HG02970 (cell line): ENCODE data around the gene CKMT1A.
A peak's percentile ranks its signal among the peaks of the same experiment; 100 is the strongest.
"Not testable (repeated sequence)": the region's sequence is repeated elsewhere in the genome, so short reads cannot be mapped to it uniquely, and the experiment has no call there.

Experiments
- ATAC-seq: cut with Tn5 transposase; IDR thresholded peaks from one replicate; pipeline ENCODE4 v1.9.1; 2021; ENCODE audit warnings: mild to moderate bottlenecking, moderate library complexity, moderate number of reproducible peaks; ENCODE audit not compliant: unreplicated experiment, low FRiP score

Gene CKMT1A

DNA sequence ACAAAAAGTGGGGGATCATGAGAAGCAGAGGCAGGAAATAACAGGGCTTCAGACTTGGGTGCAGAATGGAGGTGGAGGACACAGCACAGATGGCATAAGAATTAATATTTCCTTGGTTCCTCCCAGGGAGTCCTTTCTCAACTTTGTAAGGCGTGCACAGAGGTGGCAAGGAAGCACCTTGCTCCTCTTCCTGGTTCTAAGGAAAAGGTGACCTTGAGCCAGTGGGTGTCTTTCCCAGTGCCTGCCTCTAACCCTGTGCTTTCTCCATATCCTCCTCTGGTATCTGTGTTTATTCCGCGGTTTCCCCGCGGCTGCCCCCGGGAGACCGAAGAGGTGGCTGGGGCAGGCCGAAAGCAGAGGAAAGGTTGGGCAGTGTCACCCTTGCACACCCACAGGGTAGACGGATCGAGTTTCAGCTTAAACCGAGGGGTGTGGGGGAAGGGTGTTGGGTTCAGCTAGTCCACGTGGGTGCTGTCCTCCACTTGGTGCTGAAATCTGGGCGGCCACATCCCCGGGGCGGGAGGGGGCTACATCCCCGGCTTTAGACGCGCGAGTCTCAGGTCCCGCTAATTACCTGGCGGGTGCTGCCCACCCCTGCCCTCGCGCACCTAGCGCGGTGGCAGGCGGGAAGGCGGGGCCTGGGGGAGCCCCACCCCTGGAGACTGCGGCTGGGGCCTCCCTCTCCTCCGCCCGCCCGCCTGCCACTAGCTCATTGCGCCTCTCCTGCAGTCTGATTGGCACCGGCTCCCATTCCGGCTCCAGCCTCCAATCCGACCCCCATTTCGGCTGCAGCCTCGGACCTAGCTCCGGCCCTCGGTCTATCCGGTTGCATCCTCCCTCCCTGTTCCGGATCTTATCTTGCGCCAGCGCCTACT lies at the start of gene CKMT1A:
Gene CKMT1A (plus strand): TSS at position 712 of the 875 bp plus-strand sequence. CDS start 192 bp downstream, outside the sequence.
- ATAC-seq = not testable (repeated sequence)

DNA sequence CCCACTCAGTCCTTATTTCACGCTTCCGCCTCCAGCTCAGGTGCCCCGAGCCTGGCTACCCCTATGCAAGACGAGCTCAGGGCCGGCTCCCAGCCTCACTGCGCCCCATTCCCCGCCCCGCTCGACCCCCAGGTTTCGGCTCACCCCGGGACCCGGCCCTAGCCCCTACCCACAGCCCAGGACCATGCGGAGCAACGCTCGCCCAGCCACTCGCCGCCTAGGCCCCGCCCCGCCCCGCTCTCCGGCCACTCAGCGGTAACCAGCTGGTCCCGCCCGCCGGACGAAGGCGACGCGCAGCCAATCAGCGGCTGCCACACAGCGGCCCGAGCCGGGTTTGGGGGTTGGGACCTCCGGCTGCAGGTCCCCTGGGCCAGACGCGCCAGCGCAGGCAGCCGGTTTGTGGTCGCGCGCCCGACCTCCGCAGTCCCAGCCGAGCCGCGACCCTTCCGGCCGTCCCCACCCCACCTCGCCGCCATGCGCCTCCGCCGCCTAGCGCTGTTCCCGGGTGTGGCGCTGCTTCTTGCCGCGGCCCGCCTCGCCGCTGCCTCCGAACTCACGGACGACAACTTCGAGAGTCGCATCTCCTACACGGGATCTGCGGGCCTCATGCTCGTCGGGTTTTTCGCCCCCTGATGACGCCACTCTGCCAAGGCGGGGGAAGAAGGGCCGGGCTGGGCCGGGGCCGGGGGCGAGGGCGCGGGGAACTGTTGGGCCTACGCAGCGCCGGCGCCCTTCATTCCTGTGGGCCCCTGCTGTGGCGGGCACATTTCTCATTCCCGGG lies 44.8 kb upstream of the CKMT1A start, which contains the start of gene CATSPER2:
Gene CATSPER2 (minus strand): TSS at position 196 of the 781 bp plus-strand sequence. CDS start 783 bp downstream, outside the sequence.
- no peak for ATAC-seq

DNA sequence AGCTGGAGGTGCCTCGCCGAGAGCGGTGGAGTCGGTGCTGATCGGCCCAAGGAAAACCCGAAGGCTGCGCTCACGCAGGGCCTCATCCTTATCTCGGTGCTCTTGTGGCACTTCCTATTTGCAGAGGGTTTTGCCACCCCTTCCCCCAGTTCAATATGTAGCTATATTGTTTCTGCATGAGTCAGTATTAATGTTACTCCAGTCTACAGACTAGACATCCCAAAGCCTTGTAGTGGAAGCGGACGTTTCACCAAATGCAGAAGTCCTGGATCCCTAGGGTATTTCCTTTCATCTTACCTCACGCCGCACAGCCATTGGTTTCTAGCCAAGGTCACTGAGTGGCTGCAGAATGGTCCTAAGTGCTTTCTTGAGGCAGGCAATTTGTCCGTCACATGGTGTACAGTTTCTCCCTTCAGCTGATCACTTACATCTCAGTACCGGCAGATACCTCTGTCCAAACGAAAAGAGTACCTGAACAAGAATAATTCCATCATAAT lies 44.2 kb upstream of the CKMT1A start:
- not testable (repeated sequence) for ATAC-seq

DNA sequence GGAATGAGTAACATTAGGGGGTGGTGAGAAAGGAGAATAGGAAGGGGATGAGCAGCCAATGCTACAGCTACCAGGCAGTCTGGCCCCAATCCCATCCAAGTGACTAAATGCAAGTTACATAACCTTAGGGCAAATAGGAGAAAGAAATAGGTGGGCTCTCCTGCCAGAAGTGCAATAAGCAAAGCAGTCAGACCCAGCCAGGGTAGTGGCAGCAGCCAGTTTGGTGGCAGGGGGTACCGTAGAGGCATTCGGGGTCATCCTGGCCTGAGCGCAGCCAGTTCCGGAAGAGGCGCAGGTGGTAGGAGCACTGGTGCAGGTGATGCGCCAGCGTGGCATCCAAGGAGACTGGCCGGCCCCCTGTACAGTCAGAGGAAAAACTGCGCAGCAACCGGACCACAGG lies 33.9 kb upstream of the CKMT1A start:
- not testable (repeated sequence) for ATAC-seq

DNA sequence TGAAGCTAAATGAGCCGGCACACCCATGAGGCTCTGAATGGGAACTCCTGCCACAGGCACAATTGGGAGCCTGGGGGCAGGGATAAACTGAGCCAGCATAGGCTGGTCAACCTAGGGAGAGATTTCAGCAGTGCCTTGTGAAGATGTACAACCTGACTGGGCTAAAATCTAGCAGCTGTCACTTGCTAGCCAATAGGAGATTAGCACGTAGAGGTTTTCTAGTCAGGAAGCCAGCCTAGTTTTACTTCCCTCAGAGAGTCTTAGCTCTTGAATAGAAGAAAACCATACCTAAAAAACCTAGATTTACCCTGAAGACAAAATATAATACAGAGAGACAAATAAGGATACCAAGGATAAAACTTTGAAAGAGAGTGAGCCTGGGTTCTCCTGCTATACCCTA lies 31.4 kb upstream of the CKMT1A start:
- ATAC-seq = not testable (repeated sequence)

DNA sequence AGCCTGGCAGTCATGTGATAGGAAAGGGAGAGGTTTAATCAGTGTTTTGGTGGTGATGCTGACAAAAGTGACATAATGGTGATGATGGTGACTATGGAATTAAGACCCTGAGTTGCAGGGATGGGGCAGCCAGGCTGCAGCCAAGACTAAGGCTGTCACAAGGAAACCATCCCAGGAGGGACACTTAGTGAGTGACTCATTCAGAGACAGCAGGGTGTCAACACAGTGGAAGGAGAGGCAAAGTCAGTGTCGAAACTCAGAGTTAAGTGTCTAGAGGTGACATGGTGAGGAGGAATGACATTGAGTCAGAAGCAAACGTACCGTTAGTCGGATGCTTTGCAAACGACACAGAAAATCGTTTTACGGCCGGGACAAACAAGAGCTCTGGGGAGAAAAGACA lies 30.3 kb upstream of the CKMT1A start:
- not testable (repeated sequence) for ATAC-seq

DNA sequence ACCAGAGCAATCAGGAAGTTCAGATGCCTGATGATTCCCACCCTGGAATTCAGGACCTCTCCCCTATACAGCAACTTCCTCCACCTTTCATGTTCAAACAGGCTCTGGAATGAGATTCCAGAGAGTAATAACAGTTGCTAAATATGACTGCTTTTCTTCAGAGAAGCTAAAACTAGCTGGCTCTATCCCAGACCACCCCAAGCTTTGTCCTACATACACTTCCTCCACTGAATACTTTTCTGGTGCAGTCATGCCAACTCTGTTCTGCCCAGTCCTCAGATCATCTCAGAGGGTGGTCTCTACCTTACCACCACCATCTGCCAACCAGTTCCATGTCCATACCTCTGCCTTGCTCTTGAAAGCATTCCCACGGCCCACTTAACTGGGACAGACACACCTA lies 27.5 kb upstream of the CKMT1A start:
- ATAC-seq = not testable (repeated sequence)

DNA sequence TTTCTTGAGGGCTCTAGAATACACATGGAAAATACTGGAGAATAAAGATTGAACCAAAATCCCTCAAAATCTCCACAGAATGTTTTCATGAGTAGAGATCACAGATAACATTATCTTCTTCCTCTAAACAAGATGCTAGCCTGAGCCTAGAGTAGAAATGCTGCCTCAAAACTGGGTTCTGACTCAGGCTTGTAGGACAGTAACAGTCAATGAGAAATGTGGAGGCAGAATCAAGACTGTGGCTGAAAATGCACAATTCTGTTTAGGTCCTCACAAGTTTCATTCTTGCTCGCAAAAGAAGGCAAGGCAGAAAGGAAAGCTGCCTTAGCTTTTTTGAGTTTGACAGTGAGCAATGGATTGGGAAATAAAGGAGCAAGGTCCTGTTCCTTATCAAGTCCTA lies 19.5 kb upstream of the CKMT1A start:
- ATAC-seq = not testable (repeated sequence)

DNA sequence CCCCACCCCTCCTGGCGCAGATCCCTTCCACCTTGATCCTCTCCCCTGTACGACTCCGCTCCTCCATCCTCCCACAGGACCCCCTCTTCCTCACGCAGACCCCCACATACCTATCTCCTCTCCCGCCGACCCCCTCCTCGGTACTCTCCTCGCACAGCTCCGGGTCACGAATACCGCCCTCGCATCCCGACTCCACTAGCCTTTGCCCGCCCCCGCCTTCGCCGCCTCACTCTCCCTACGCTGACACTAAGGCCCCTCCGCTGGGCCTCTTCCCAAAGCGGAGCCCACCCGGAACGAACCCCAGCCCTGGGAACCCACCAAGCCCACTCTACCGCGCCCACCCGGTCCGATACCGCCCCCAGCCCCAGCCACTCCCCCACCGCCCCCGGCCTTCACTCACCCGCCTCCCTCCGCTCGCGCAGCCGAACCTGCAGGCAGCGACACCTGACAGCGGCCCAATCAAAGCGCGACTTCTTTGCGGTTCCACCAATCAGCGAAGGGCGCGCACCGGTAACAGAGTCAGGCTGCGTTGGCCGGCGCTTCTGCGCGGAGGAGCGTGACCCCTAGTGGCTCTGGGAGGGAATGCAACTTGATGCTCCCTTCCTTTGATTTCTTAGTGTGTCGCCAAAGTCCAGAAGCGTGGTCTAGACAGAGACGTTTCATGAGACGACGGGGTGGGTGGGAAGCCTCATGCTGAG lies 3.9 kb upstream of the CKMT1A start:
- ATAC-seq = peak; percentile 93

DNA sequence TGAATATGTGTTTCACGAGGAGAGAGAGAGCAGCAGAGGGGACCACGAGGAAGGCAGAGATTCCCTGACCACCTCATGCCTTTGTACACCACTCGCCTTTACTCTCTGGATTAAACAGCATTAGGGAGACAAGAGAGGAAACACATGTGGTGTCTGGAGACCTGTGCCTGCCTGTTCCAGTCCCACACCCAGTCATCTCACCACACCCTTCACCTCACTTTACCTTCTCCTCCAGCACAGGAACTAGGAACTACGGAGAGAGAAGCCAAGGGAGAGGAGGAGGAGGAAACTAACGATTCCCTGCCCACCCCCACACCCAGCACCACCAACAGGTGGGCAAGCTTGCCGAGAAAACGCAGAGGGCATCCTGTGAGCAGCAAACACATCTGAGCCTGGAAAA lies 980 bp upstream of the CKMT1A start:
- ATAC-seq = not testable (repeated sequence)

DNA sequence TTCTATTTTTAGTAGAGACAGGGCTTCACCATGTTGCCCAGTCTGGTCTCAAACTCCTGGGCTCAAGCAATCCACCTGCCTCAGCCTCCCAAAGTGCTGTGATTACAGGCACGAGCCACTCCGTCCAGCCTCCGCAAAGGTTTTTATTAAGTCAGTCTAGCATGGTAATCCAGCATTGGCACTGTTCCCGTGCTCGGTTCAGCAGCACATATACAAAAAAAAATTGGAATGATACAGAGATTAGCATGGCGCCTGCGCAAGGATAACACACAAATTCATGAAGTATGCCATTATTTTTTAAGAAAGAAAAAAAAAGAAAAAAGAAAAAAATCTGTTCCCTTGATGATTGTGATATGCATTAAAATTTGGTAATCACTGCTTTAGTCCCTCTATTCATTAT lies 8.5 kb downstream of the CKMT1A start:
- no peak for ATAC-seq

DNA sequence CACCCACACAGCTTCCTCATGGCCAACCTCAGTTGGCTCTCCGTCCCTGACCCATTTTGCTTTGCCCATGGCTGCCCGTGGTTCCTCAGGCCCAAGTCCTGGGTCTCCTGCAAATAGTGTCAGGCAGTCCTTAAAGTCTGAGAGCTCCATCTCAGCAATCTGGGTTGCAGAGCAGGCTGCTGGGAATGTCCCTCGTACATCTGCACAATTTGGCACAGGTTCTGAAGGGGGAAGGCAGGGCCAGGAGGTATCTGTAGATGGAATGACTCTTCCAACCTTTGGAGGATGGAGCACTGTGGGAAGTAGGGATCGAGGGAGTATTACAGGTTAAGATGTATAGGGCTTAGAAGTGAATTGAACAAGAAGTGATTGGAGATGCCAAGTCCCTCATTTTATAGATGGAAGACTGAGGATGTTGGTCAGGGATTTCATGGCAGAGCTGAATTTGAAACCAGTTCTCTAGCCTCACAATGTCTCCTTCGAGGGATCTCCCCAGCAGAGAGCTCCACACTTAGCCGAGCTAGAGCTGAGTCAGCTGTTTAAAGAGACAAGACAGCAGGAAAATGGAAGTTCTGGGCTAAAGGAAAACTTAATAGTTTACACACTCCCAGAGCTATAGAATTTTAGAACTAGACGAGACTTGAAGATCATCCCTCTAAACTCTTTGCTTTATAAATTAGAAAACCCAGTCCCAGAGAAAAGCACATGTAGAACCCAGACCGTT lies 9.2 kb downstream of the CKMT1A start:
- ATAC-seq = no peak

DNA sequence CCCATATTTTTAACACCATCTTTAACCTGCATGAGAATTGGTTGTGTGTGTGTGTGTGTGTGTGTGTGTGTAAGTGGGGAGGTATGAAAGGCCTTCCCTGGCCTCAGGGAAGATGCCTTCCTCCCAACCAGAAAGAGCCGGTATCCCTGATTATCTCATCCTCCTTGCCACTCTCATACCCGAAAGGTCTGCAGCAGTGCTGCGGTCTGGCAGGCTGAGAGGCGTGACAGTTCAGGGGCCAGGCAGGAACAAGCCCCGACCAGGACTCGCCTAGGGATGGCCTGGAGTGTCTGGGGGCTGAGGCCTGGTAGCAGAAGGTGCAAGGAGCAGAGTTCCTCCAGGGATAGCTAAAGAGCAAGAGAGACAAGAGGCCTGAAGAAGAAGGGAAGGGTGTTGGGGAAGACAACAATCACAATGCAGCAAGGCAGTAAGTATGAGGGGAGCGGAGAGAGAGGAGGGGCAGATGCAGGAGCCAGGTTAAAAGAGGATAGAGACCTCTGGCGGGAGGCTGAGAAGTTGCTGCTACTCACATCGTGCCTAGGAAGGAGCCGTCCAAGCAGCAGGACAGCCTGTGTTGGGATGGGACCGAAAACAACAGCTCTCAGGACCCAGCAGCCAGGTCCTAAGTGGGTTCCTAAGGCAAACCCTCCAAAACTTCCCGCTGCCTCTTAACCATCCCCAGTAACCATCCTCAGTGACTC lies 16.9 kb downstream of the CKMT1A start:
- ATAC-seq = not testable (repeated sequence)

DNA sequence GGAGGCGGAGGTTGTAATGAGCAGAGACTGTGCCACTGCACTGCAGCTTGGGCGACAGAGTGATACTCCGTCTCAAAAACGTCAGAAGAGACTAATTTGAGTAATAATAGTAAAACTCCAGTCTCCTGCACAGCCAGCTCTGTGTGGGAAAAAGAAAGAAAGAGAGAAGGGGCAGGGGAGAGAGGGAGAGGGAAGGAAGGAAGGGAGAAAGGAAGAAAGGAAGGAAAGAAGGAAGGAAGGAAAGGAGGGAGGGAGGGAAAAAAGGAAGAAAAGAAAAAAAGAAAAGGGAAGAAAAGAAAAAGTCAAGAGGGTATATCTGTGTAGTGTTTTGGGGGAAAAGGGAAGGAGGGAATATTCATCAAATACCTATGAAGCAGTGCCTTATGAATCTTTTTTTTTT lies 29.5 kb downstream of the CKMT1A start:
- ATAC-seq = no peak

DNA sequence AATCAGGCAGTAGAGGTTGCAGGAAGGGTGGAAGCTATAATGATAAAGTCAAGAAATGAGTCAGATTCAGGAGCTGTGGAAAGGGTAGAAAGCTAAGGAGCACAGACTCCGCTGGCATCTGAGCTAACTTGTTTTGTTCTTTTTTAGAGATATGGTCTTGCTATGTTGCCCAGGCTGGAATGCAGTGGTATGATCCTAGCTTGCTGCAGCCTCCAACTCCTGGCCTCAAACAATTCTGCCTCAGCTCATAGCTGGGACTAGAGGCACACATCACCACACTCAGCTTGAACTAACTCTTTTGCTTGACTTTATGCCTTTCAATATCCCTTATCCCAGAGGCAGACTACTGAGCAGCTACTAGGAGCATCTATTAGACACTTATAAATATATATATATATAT lies 32.6 kb downstream of the CKMT1A start:
- ATAC-seq = not testable (repeated sequence)

DNA sequence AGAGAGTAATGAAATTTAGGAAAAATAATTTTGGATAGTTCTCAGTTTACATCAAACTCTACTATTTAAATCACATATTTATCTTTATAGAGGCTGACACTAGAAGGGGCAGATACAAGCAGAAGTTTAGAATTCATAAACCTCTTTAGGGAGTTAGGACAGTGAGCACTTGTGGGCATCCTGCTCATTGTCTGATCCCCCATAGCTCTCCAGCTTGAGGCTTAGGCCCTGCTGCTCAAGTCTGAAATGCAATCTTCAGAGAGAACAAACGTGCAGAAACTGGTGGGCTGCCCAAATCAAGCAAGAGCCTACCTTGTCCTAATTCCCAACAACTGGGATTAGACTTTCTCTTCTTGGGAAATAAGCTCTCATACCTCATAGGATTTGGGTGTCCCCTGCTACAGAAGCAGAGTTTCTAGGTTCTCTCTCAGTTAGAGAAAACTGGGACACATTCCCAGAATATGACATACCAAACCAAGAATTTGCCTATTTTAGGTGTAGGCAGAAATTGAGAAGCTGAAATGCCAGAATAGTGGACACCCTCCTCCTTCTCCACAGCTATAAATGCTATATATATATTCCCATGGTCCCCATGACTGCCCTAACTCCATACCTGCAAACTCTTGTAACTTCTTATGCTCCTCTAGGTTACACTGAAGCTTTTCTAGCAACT lies 34.5 kb downstream of the CKMT1A start:
- not testable (repeated sequence) for ATAC-seq

DNA sequence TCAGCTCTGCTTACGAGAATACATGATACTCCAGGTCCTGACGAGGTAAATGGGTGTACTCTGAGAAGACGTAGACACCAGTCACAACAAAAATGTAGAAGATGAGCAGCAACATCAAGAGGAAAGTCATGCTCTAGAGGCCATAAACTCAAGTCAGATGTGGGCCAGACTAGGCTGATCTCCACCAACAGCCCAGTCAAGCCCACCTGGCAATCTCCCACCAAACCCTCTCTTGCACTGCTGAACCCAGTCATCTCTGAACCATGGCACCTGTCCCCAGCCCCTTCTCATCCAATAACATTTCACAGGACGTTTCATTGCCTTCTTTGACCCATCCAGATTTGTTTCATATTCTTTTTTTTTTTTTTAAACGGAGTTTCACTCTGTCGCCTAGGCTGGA lies 41.8 kb downstream of the CKMT1A start:
- ATAC-seq = no peak

DNA sequence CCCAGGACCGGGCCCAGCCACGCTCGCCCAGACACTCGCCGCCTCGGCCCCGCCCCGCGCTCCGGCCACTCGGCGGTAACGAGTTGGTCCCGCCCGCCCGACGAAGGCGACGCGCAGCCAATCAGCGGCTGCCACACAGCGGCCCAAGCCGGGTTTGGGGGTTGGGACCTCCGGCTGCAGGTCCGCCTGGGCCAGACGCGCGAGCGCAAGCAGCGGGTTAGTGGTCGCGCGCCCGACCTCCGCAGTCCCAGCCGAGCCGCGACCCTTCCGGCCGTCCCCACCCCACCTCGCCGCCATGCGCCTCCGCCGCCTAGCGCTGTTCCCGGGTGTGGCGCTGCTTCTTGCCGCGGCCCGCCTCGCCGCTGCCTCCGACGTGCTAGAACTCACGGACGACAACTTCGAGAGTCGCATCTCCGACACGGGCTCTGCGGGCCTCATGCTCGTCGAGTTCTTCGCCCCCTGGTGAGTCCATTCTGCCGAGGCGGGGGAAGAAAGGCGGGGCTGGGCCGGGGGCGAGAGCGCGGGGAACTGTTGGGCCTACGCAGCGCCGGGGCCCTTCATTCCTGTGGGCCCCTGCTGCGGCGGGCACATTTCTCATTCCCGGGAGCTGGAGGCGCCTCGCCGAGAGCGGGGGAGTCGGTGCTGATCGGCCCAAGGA lies 52.7 kb downstream of the CKMT1A start, which contains the start of gene PDIA3:
Gene PDIA3 (plus strand): TSS at position 194 of the 658 bp plus-strand sequence. CDS start 102 bp downstream, at position 296.
- peak; percentile 70 for ATAC-seq
